Measurements from ENCODE around the gene CNNM4. TPM values are rescaled to one million over a fixed set of nuclear protein-coding genes. Genes with fewer than 3 reads are reported as not detected.

CNNM4 gene
- polyA plus RNA-seq, 5 donors, result 12.4 to 19.0 (median 15.6) TPM

- no peak for DNase-seq
These were observed 96.3 kb downstream of the CNNM4 start for GRCh38 chr2:96856776-96857666.

GRCh38 chr2:96857667-96858372, 97.1 kb downstream of the CNNM4 start, which contains the start of gene ANKRD39:
Gene ANKRD39, minus strand, starts transcription at chr2:96858016. Its CDS starts 29 bp downstream, at chr2:96857987.
- peak; percentile 99 to 100 for DNase-seq

GRCh38 chr2:96859099-96859649, 98.5 kb downstream of the CNNM4 start:
- DNase-seq, result no peak

GRCh38 chr2:96859681-96860064, 99.0 kb downstream of the CNNM4 start:
- DNase-seq, result no peak

- no peak for DNase-seq
These were observed 99.6 kb downstream of the CNNM4 start for GRCh38 chr2:96860065-96861029.

GRCh38 chr2:96861074-96861473, 100.4 kb downstream of the CNNM4 start:
- DNase-seq, result no peak

Other genes with a start within 250 kb of the CNNM4 start
- gene ARID5A, start 224.2 kb upstream of the CNNM4 start, polyA plus RNA-seq (ENCODE audit: insufficient read depth in 1 of 5, insufficient read length in 5 of 5, low replicate concordance in 1 of 5), result 10 to 100 TPM in 1 of 5 donors, 1 to 10 TPM in 4; 5.6 to 10.3 (median 6.9) TPM
- gene KANSL3, start 122.6 kb upstream of the CNNM4 start, polyA plus RNA-seq (ENCODE audit: insufficient read depth in 1 of 5, insufficient read length in 5 of 5, low replicate concordance in 1 of 5), result 10 to 100 TPM; 49.9 to 59.6 (median 52.6) TPM
- 1 to 10 TPM in 1 of 5 donors, under 1 TPM in 4; 0.50 to 1.2 (median 0.87) TPM for gene FER1L5, start 118.1 kb upstream of the CNNM4 start, polyA plus RNA-seq (ENCODE audit: insufficient read depth in 1 of 5, insufficient read length in 5 of 5, low replicate concordance in 1 of 5)
- gene LMAN2L, start 20.8 kb upstream of the CNNM4 start, polyA plus RNA-seq (ENCODE audit: insufficient read depth in 1 of 5, insufficient read length in 5 of 5, low replicate concordance in 1 of 5), result 10 to 100 TPM; 45.3 to 55.4 (median 46.7) TPM
- gene CNNM3, start 55.4 kb downstream of the CNNM4 start, polyA plus RNA-seq (ENCODE audit: insufficient read depth in 1 of 5, insufficient read length in 5 of 5, low replicate concordance in 1 of 5), result 10 to 100 TPM; 26.7 to 37.9 (median 33.4) TPM
- gene ANKRD23, start 83.1 kb downstream of the CNNM4 start, polyA plus RNA-seq (ENCODE audit: insufficient read depth in 1 of 5, insufficient read length in 5 of 5, low replicate concordance in 1 of 5), result 1 to 10 TPM; 4.0 to 9.6 (median 6.2) TPM
- gene ANKRD39, start 97.1 kb downstream of the CNNM4 start, polyA plus RNA-seq (ENCODE audit: insufficient read depth in 1 of 5, insufficient read length in 5 of 5, low replicate concordance in 1 of 5), result 10 to 100 TPM in 2 of 5 donors, 1 to 10 TPM in 3; 7.6 to 10.4 (median 9.8) TPM
- gene SEMA4C, start 109.2 kb downstream of the CNNM4 start, polyA plus RNA-seq (ENCODE audit: insufficient read depth in 1 of 5, insufficient read length in 5 of 5, low replicate concordance in 1 of 5), result 10 to 100 TPM; 38.3 to 58.6 (median 47.0) TPM
- 1 to 10 TPM in 1 of 5 donors, under 1 TPM in 4; 0.46 to 1.5 (median 0.57) TPM for gene FAM178B, start 225.7 kb downstream of the CNNM4 start, polyA plus RNA-seq (ENCODE audit: insufficient read depth in 1 of 5, insufficient read length in 5 of 5, low replicate concordance in 1 of 5)